Left colon (tissue), 2 donors: ENCODE measurements around the gene HERC2. TPM values are rescaled to one million over a fixed set of nuclear protein-coding genes. Genes with fewer than 3 reads are reported as not detected.
A peak's percentile ranks its signal among the peaks of the same experiment; 100 is the strongest.
"Not testable (repeated sequence)": the region's sequence is repeated elsewhere in the genome, so short reads cannot be mapped to it uniquely, and the experiment has no call there.

ENCODE experiments used
- ATAC-seq: fragments of 200-7000 bp; cut with Tn5 transposase; one replicate; pipeline ENCODE4 v1.9.1; 2020; ENCODE audit warnings: mild to moderate bottlenecking, moderate library complexity
- DNase-seq, 2 donors: peaks; one replicate each; pipeline ENCODE4 v3.0.0-alpha.2; 2020
- intact Hi-C, 2 donors: fragments of 100-400 bp; cut with DNase I in 1 of 2; cut with micrococcal nuclease in 1 of 2; formaldehyde crosslinking; loops; one replicate each; pipeline versions ENCODE4 v1.11.2 to v1.14.0; 2022; cut with DNase I, micrococcal nuclease
- total RNA-seq, 2 donors: library from RNA; stranded (reverse); fragmentation: NEBNext Ultra II Directional; extraction: Animal tissue kit (Norgen Biotek cat#: 25700); gene quantifications; one replicate each; pipeline ENCODE4 v1.2.1, GENCODE V29; 2021
- donor health status: DM: no; HTN: no; CAD: no.
- donor health status: DM: yes; HTN: yes; CAD: no.

Gene HERC2
- total RNA-seq, 2 donors from 2014 or later, result 68.9 to 73.1 TPM

GRCh38 chr15:28151864-28152537, 170.0 kb downstream of the HERC2 start:
- intact Hi-C loops, DNase-seq: not testable (repeated sequence)
- ATAC-seq, result peak; percentile 73

GRCh38 chr15:28147801-28148200, 174.2 kb downstream of the HERC2 start:
- ATAC-seq (no peak), DNase-seq (no peak)
- intact Hi-C loops, result no loop called here

GRCh38 chr15:28145419-28145818, 176.6 kb downstream of the HERC2 start:
- ATAC-seq, intact Hi-C loops: not testable (repeated sequence)

DNA sequence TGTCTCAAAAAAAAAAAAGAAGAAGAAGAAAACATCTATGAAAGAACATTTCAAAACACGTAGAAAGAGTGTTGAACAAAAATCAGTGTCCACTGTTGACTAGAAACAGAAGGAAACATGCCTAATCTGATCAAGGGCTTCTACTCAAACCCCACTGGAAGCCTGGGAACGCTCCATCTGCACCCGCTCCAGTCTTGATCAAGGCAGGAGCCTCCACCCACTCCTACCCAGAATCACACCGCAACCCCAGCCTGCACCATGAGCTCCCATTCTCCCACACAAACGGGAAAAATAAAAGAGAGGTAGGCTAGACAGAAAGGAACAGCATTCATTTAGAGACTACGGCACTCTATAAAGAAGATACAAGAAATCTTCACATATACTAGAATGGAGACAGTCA, 181.9 kb downstream of the HERC2 start:
- DNase-seq (no peak), ATAC-seq (no peak)
- intact Hi-C loops, result no loop called here

More at GRCh38 chr15:28145419-28145818, 176.6 kb downstream of the HERC2 start:
- not testable (repeated sequence) for DNase-seq

DNA sequence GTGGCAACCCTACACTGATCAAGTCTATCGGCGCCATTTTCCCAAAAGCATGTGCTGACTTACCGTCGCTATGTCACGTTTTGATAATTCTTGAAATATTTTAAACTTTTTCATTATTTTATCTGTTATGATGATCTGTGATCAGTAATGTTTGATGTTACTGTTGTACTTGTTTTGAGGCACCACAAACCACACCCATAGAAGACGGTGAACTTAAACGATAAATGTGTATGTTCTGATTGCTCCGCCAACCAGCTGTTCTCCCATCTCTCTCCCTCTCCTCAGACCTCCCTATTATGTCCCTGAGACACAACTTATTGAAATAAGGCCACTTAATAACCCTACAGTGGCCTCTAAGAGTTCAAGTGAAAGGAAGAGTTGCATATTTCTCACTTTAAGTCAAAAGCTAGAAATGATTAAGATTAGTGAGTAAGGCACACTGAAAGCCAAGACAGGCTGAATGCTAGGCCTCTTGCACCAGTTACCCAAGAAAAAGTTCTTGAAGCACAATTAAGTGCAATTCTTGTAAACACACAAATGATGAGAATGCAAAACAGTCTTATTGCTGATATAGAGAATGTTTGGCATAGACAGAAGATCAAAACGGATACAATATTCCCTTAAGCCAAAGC, 184.5 kb downstream of the HERC2 start:
- ATAC-seq, DNase-seq, intact Hi-C loops: not testable (repeated sequence)

- ATAC-seq, result peak; percentile 98
- intact Hi-C loops, DNase-seq: not testable (repeated sequence)
These were observed 185.6 kb downstream of the HERC2 start for GRCh38 chr15:28136236-28136904.

- intact Hi-C loops, result no loop called here
- ATAC-seq (no peak), DNase-seq (no peak)
These were observed 188.7 kb downstream of the HERC2 start for GRCh38 chr15:28133281-28133680.

DNA sequence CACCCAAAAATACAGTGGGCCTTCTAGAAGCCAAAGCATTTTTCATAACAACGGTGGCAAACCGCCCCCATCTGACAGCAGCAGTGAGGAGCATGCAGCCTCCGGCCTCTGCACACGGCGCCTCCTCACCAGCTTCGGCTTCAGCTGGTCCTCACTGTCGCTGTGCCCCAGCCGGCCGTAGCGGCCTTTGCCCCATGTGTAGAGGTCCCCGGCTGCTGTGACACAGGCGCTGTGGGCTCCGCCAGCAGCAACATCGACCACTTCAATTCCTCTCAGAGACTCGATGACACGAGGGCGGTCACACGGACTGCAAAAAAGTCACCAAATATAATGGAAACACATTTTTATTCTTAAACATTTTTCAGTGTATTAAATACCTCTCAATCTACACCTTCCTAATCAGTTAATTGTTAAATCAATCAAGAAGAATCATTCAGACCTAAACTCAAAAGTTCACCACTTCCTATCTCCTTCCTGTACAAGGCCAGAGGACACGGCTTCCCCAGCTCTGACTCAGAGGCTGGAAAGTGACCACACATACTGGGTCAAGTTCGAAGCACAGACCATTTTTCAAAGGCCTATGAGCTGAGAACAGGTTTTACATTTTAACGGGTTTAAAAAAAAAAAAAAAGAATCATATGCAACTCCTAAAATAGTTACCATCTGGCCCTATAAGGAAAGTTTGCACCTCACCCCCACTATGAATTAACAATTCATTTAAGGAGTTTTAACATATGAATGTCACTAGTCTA, 189.3 kb downstream of the HERC2 start:
- intact Hi-C loops, result no loop called here
- DNase-seq (no peak), ATAC-seq (no peak)

DNA sequence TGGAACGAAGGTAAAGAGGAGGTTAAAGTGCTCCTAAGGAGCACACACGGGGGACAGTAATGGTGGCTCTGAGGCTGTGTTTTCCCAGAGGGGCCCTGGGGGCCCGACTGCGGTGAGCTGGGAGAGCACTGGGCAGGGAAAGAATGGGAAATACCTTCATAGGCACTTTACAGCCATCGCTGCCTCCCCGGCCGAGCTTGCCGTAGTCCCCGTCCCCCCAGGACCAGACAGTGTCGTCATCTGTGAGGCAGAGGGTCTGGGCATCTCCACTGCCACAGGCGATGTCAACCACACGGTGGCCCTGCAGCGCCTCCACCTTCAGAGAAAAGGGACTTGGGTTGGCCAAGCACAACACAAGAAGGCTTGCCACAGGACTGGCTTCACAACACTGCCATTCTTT, 190.0 kb downstream of the HERC2 start:
- intact Hi-C loops, result no loop called here
- ATAC-seq, result no peak
- DNase-seq, result no peak

DNA sequence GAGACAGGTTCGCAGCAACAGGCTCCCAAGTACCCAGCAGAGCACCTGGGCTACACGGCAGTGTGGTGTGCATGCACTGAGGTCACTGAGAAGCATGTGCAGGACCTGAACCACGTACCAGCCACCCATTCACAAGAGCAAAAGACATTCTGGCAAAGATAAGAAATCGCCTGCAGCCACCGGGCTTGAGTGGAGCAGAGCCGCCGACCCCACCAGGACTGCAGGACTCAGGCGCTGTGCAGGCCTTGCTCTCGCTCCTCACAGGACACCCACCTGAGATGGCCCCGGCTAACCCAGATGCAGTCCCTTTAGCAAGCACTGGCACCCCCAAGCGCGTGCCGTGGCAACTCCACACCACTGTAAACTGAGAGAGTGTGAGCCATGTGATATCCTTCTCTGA, 190.6 kb downstream of the HERC2 start:
- DNase-seq (no peak), ATAC-seq (no peak)
- intact Hi-C loops, result no loop called here

DNA sequence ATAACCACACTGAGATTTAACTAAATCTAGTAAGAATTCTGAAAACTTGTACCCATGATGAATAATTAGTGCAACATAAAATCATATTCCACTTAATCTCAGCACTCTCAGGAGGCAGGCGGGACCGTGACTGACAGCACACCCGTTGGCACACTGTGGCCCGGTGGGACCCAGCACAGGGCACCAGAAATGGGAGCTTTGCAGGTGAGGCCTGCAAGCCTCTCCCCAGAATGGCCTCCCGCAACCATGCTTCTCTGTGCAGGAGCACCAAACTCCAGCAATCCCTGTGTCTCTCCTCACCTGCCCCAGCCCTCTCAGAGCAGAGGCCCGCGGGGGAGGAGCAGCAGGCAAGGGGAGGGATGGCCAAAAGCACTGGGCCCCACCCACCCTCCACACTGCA, 191.3 kb downstream of the HERC2 start:
- DNase-seq (no peak), ATAC-seq (no peak)
- intact Hi-C loops, result no loop called here

- intact Hi-C loops, result no loop called here
- no peak for DNase-seq
- ATAC-seq, result no peak
These were observed 192.6 kb downstream of the HERC2 start for GRCh38 chr15:28129231-28129848.

GRCh38 chr15:28128031-28128430, 193.9 kb downstream of the HERC2 start:
- intact Hi-C loops, result no loop called here
- no peak for DNase-seq
- ATAC-seq, result no peak

GRCh38 chr15:28127036-28127435, 194.9 kb downstream of the HERC2 start:
- DNase-seq (no peak), ATAC-seq (no peak)
- intact Hi-C loops, result no loop called here

GRCh38 chr15:28125673-28126651, 196.0 kb downstream of the HERC2 start:
- peak; percentile 46 for ATAC-seq
- DNase-seq, result no peak
- intact Hi-C loops, result no loop called here

- intact Hi-C loops, result no loop called here
- ATAC-seq (no peak), DNase-seq (no peak)
These were observed 197.1 kb downstream of the HERC2 start for GRCh38 chr15:28124841-28125240.

GRCh38 chr15:28123408-28124023, 198.5 kb downstream of the HERC2 start:
- ATAC-seq, result peak; percentile 83
- intact Hi-C loops, result no loop called here
- DNase-seq, result peak; percentile 49 to 74
